IMR-90 (cell line): ENCODE results near the gene CFHR1. TPM values are rescaled to one million over a fixed set of nuclear protein-coding genes. Genes with fewer than 3 reads are reported as not detected.

Experiments
- ATAC-seq: fragments of 200-7000 bp; cut with Tn5 transposase; 2 replicates; pipeline ENCODE4 v1.9.1; 2020; ENCODE audit warnings: low read depth, mild to moderate bottlenecking, moderate library complexity
- BruUV-seq: library from RNA; stranded (reverse); fragments of 400-500 nt; replicated peaks from 2 replicates; lab custom pipeline; 2021; lab: Mats Ljungman, UMichigan
- CTCF ChIA-PET: fragments of 300-600 bp; formaldehyde crosslinking; extraction: SDS; loops from one replicate; lab custom pipeline; 2021; ENCODE audit warnings: antibody characterized with exemption; lab: Yijun Ruan, JAX
- POLR2A ChIA-PET: fragments of 300-600 bp; sonication (Branson Sonifier 250); formaldehyde crosslinking; loops from one replicate; lab custom pipeline; 2022; ENCODE audit warnings: antibody characterized with exemption; ENCODE audit not compliant: unreplicated experiment; lab: Charles Lee
- DNase-seq: peaks from one replicate; pipeline ENCODE4 v3.0.0; 2013
- H2AFZ ChIP-seq: replicated peaks from 2 replicates; pipeline ENCODE3; 2013; ENCODE audit warnings: low read length, mild to moderate bottlenecking; ENCODE audit not compliant: poor library complexity
- H2AK5ac ChIP-seq: 2 replicates; pipeline ENCODE4 v1.6.1; 2013; ENCODE audit warnings: low read depth, low read length, inconsistent platforms
- H2AK9ac ChIP-seq: replicated peaks from 2 replicates; pipeline ENCODE3; 2013; ENCODE audit warnings: mild to moderate bottlenecking, low read depth, low read length, moderate library complexity; ENCODE audit not compliant: poor library complexity
- H2BK120ac ChIP-seq: 2 replicates; pipeline ENCODE4 v1.6.1; 2013; ENCODE audit warnings: low read depth, low read length, inconsistent platforms
- H2BK15ac ChIP-seq: 3 replicates; pipeline ENCODE4 v1.6.1; 2013; ENCODE audit warnings: low read depth, low read length, inconsistent platforms
- H2BK20ac ChIP-seq: 2 replicates; pipeline ENCODE4 v1.6.1; 2013; ENCODE audit warnings: low read depth, mild to moderate bottlenecking, inconsistent platforms, low read length, moderate library complexity
- H2BK5ac ChIP-seq: 2 replicates; pipeline ENCODE4 v1.6.1; 2013; ENCODE audit warnings: mild to moderate bottlenecking, low read depth, low read length, inconsistent platforms; ENCODE audit not compliant: poor library complexity, severe bottlenecking
- H3K14ac ChIP-seq: replicated peaks from 2 replicates; pipeline ENCODE4 v1.6.1; 2013; ENCODE audit warnings: low read depth, low read length, inconsistent platforms
- H3K18ac ChIP-seq: 2 replicates; pipeline ENCODE4 v1.6.1; 2013; ENCODE audit warnings: low read depth, low read length, control low read depth
- H3K23ac ChIP-seq: 2 replicates; pipeline ENCODE4 v1.6.1; 2013; ENCODE audit warnings: low read depth, low read length, inconsistent platforms
- H3K27ac ChIP-seq: 2 replicates; pipeline ENCODE4 v1.5.1; 2013; ENCODE audit warnings: mild to moderate bottlenecking, control low read depth, low read length; ENCODE audit not compliant: insufficient read depth
- H3K27me3 ChIP-seq: 2 replicates; pipeline ENCODE4 v1.6.1; 2013; ENCODE audit warnings: low read length; ENCODE audit not compliant: control insufficient read depth, insufficient read depth
- H3K36me3 ChIP-seq: 2 replicates; pipeline ENCODE4 v1.6.1; 2013; ENCODE audit warnings: low read length, mixed read lengths; ENCODE audit not compliant: control insufficient read depth, insufficient read depth
- H3K4ac ChIP-seq: 2 replicates; pipeline ENCODE4 v1.6.1; 2013; ENCODE audit warnings: low read depth, low read length, inconsistent platforms
- H3K4me1 ChIP-seq: 2 replicates; pipeline ENCODE4 v1.6.1; 2013; ENCODE audit warnings: low read length, mixed read lengths; ENCODE audit not compliant: control insufficient read depth, insufficient read depth
- H3K4me2 ChIP-seq: 2 replicates; pipeline ENCODE4 v1.6.1; 2013; ENCODE audit warnings: low read depth, mild to moderate bottlenecking, control low read depth, low read length, moderate library complexity
- H3K4me3 ChIP-seq: 2 replicates; pipeline ENCODE4 v1.5.1; 2013; ENCODE audit warnings: low read depth, mild to moderate bottlenecking, control low read depth, low read length, moderate library complexity; ENCODE audit not compliant: insufficient read depth
- H3K56ac ChIP-seq: 2 replicates; pipeline ENCODE4 v1.6.1; 2013; ENCODE audit warnings: low read length, inconsistent platforms; ENCODE audit not compliant: insufficient read depth; ENCODE audit errors: extremely low read depth
- H3K79me1 ChIP-seq, 2 experiments: 2 replicates each; pipeline ENCODE4 v1.6.1; 2013; ENCODE audit warnings: low read length in 2 of 2, inconsistent platforms in 1 of 2, low read depth in 1 of 2
- H3K9ac ChIP-seq: 2 replicates; pipeline ENCODE4 v1.6.1; 2013; ENCODE audit warnings: low read depth, low read length, control low read depth
- H3K9me1 ChIP-seq: 2 replicates; pipeline ENCODE4 v1.6.1; 2013; ENCODE audit warnings: low read length, inconsistent platforms; ENCODE audit not compliant: insufficient read depth
- H3K9me3 ChIP-seq: 2 replicates; pipeline ENCODE4 v1.6.1; 2013; ENCODE audit warnings: low read length; ENCODE audit not compliant: control insufficient read depth, insufficient read depth
- H4K20me1 ChIP-seq: 2 replicates; pipeline ENCODE4 v1.6.1; 2013; ENCODE audit warnings: low read length, inconsistent platforms; ENCODE audit not compliant: insufficient read depth
- H4K5ac ChIP-seq: 2 replicates; pipeline ENCODE4 v1.6.1; 2013; ENCODE audit warnings: mild to moderate bottlenecking, low read depth, low read length, control low read depth
- H4K8ac ChIP-seq, 2 experiments: 2 replicates each; pipeline ENCODE4 v1.6.1; 2013; ENCODE audit warnings: low read depth in 2 of 2, low read length in 2 of 2, control low read depth in 1 of 2, inconsistent platforms in 1 of 2
- H4K91ac ChIP-seq: 2 replicates; pipeline ENCODE4 v1.6.1; 2013; ENCODE audit warnings: low read depth, low read length, inconsistent platforms; ENCODE audit not compliant: insufficient read depth
- BHLHE40 ChIP-seq: fragments of 150-350 bp; IDR thresholded peaks from 2 replicates; pipeline ENCODE4 v1.6.1; 2016; ENCODE audit warnings: mild to moderate bottlenecking, low read depth, low read length
- CEBPB ChIP-seq: IDR thresholded peaks from 2 replicates; pipeline ENCODE4 v1.6.1; 2012; ENCODE audit warnings: low read depth, low read length, improper control_type of control experiment
- CHD1 ChIP-seq: IDR thresholded peaks from 2 replicates; pipeline ENCODE4 v1.6.1; 2012; ENCODE audit warnings: low read depth, low read length, improper control_type of control experiment
- CTCF ChIP-seq: conservative IDR thresholded peaks from 2 replicates; pipeline ENCODE4 v1.5.1; 2012; ENCODE audit warnings: mild to moderate bottlenecking, low read depth, low read length, improper control_type of control experiment
- FOS ChIP-seq: fragments of 150-350 bp; IDR thresholded peaks from 2 replicates; pipeline ENCODE4 v1.6.1; 2016; ENCODE audit warnings: low read depth, low read length
- MAFK ChIP-seq: IDR thresholded peaks from 2 replicates; pipeline ENCODE4 v1.6.1; 2012; ENCODE audit warnings: low read depth, low read length, improper control_type of control experiment
- MAZ ChIP-seq: IDR thresholded peaks from 2 replicates; pipeline ENCODE4 v1.6.1; 2012; ENCODE audit warnings: low read depth, mild to moderate bottlenecking, low read length, improper control_type of control experiment, moderate library complexity, borderline replicate concordance
- MXI1 ChIP-seq: IDR thresholded peaks from 2 replicates; pipeline ENCODE4 v1.6.1; 2012; ENCODE audit warnings: low read depth, mild to moderate bottlenecking, low read length, moderate library complexity, borderline replicate concordance
- NFE2L2 ChIP-seq: fragments of 150-350 bp; IDR thresholded peaks from 2 replicates; pipeline ENCODE4 v1.6.1; 2016; ENCODE audit warnings: low read depth, mild to moderate bottlenecking, low read length
- POLR2A ChIP-seq: IDR thresholded peaks from 2 replicates; pipeline ENCODE4 v1.6.1; 2012; ENCODE audit warnings: mild to moderate bottlenecking, low read depth, low read length
- RAD21 ChIP-seq: IDR thresholded peaks from 2 replicates; pipeline ENCODE4 v1.6.1; 2012; ENCODE audit warnings: low read length, improper control_type of control experiment
- RCOR1 ChIP-seq: IDR thresholded peaks from 2 replicates; pipeline ENCODE4 v1.6.1; 2012; ENCODE audit warnings: mild to moderate bottlenecking, low read length, improper control_type of control experiment; ENCODE audit not compliant: insufficient replicate concordance
- RFX5 ChIP-seq: IDR thresholded peaks from 2 replicates; pipeline ENCODE4 v1.8.0; 2012; ENCODE audit warnings: low read depth, mild to moderate bottlenecking, low read length, moderate library complexity
- SMC3 ChIP-seq: fragments of 150-350 bp; IDR thresholded peaks from 2 replicates; pipeline ENCODE4 v1.6.1; 2016; ENCODE audit warnings: low read depth, mild to moderate bottlenecking, antibody characterized with exemption, low read length, moderate library complexity
- USF2 ChIP-seq: fragments of 150-350 bp; IDR thresholded peaks from 2 replicates; pipeline ENCODE4 v1.6.1; 2017; ENCODE audit warnings: mild to moderate bottlenecking, antibody characterized with exemption, low read length, low read depth
- WGBS, 2 experiments: methylation state at CpG; one replicate each; pipeline versions ENCODE4 v1.1.5 to v1.1.7; 2013; ENCODE audit warnings: missing lambda C conversion rate in 2 of 2; ENCODE audit not compliant: insufficient read length in 1 of 2; ENCODE audit errors: extremely low coverage in 2 of 2; 5-methylcytosine and 5-hydroxymethylcytosine counted together
- dilution Hi-C: fragments of 300-500 bp; cut with HindIII; formaldehyde crosslinking; loops from one replicate; pipeline ENCODE4 v1.14.3; 2018; ENCODE audit warnings: low sequenced_read_pairs; ENCODE audit not compliant: unreplicated experiment
- in situ Hi-C: fragments of 300-500 bp; cut with MboI; formaldehyde crosslinking; loops from 3 replicates; pipeline ENCODE4 v1.14.3; 2019; ENCODE audit warnings: low sequenced_read_pairs, inconsistent platforms, mixed read lengths
- intact Hi-C: fragments of 100-400 bp; cut with micrococcal nuclease; formaldehyde crosslinking; loops from 2 replicates; pipeline ENCODE4 v1.10.0; 2022
- polyA plus RNA-seq, 3 experiments: library from polyadenylated mRNA; depleted of rRNA; stranded (reverse); fragments of >200 nt; gene quantifications; 2 replicates each; pipeline ENCODE4 v1.2.3, GENCODE V29; 2012; ENCODE audit warnings: low replicate concordance in 1 of 3
- total RNA-seq: library from RNA; depleted of rRNA; stranded (reverse); fragments of >200 nt; gene quantifications from 2 replicates; pipeline ENCODE4 v1.2.3, GENCODE V29; 2012
- TF ChIP-seq, protein P1 (sequence below): fragments of 150-350 bp; IDR thresholded peaks from 2 replicates; pipeline ENCODE4 v1.6.1; 2016; ENCODE audit warnings: low read depth, mild to moderate bottlenecking, low read length, moderate library complexity, borderline replicate concordance

The CFHR1 gene
- total and polyA plus RNA-seq, 2 of the 4 experiments (the other 2 are of a cell fraction): not detected

GRCh38 chr1:196777603-196778002 lies 41.9 kb upstream of the CFHR1 start:
- H2BK20ac ChIP-seq: no peak overlapping the region
- H2BK5ac ChIP-seq: no peak overlapping the region
- H3K4me3 ChIP-seq: no peak overlapping the region
- no peak overlapping the region for H2AK9ac ChIP-seq
- H4K20me1 ChIP-seq: no peaks in the 10 kb centered on the region
- H3K18ac ChIP-seq: no peak overlapping the region
- H3K9ac ChIP-seq: no peak overlapping the region
- TF ChIP-seq MAFK (no peak), RAD21 (no peak), NFE2L2 (no peak), USF2 (no peak), CTCF (no peak), RCOR1 (no peak), CHD1 (no peak), MAZ (no peak), FOS (no peak), POLR2A (no peak), MXI1 (no peak), BHLHE40 (no peak), RFX5 (no peak), CEBPB (no peak), SMC3 (no peak)
- TF ChIP-seq, protein P1, sequence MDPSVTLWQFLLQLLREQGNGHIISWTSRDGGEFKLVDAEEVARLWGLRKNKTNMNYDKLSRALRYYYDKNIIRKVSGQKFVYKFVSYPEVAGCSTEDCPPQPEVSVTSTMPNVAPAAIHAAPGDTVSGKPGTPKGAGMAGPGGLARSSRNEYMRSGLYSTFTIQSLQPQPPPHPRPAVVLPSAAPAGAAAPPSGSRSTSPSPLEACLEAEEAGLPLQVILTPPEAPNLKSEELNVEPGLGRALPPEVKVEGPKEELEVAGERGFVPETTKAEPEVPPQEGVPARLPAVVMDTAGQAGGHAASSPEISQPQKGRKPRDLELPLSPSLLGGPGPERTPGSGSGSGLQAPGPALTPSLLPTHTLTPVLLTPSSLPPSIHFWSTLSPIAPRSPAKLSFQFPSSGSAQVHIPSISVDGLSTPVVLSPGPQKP: no peak
- dilution Hi-C loops (no loop called here), intact Hi-C loops (no loop called here), in situ Hi-C loops (no loop called here)
- ChIA-PET POLR2A (no interaction called here), CTCF (no interaction called here)
- no peak overlapping the region for H3K4me2 ChIP-seq
- H4K8ac ChIP-seq: no peak overlapping the region
- no peak overlapping the region for H2AFZ ChIP-seq
- no peaks in the 10 kb centered on the region for H3K27me3 ChIP-seq
- no TSS peak for BruUV-seq
- H3K27ac ChIP-seq: no peak overlapping the region
- H3K36me3 ChIP-seq: no peaks in the 10 kb centered on the region
- no peak overlapping the region for H2BK15ac ChIP-seq
- ATAC-seq (no peak), DNase-seq (no peak)
- H3K14ac ChIP-seq: no peak overlapping the region
- no peak overlapping the region for H3K4ac ChIP-seq
- no peak overlapping the region for H2AK5ac ChIP-seq
- no CpG with 5 or more reads among the region's 13 CpGs for WGBS, 2 experiments
- no peak overlapping the region for H3K56ac ChIP-seq
- H3K79me1 ChIP-seq: no peaks in the 10 kb centered on the region
- no peak overlapping the region for H4K91ac ChIP-seq
- no peaks in the 10 kb centered on the region for H3K4me1 ChIP-seq
- no peak overlapping the region for H4K5ac ChIP-seq
- no peak overlapping the region for H2BK120ac ChIP-seq
- no peaks in the 10 kb centered on the region for H3K9me3 ChIP-seq
- no peak overlapping the region for H3K23ac ChIP-seq
- no peaks in the 10 kb centered on the region for H3K9me1 ChIP-seq
